ENCODE measurements around the gene CCDC93. TPM values are rescaled to one million over a fixed set of nuclear protein-coding genes. Genes with fewer than 3 reads are reported as not detected.
A peak's percentile ranks its signal among the peaks of the same experiment; 100 is the strongest.

CCDC93 gene
- total RNA-seq, 2 donors from 2014 or later, result 33.5 to 37.8 TPM

DNA sequence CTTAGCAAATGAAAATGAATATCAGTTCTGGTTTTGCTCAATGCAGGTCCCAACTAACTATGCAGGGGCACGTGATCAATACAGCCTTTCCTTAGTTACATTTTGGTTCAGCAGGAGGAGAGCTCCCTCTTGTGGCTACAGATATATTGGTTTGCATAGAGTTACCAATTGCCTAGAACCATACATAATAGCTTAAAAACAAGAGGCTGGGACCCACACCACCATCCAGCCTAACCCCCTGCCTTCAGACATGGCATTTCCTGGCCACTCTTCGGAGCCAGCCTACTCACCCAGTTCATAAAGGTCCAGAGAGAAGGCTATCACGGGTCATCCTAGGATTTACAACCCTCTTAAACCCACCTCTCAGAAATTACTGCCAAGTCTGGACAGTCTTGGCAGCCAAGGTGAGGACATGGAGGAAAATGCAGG lies 10.5 kb downstream of the CCDC93 start:
- TF ChIP-seq, protein P1, sequence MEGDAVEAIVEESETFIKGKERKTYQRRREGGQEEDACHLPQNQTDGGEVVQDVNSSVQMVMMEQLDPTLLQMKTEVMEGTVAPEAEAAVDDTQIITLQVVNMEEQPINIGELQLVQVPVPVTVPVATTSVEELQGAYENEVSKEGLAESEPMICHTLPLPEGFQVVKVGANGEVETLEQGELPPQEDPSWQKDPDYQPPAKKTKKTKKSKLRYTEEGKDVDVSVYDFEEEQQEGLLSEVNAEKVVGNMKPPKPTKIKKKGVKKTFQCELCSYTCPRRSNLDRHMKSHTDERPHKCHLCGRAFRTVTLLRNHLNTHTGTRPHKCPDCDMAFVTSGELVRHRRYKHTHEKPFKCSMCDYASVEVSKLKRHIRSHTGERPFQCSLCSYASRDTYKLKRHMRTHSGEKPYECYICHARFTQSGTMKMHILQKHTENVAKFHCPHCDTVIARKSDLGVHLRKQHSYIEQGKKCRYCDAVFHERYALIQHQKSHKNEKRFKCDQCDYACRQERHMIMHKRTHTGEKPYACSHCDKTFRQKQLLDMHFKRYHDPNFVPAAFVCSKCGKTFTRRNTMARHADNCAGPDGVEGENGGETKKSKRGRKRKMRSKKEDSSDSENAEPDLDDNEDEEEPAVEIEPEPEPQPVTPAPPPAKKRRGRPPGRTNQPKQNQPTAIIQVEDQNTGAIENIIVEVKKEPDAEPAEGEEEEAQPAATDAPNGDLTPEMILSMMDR (IDR thresholded peaks at IDR 0.05), result peak; percentile 80
- no peak overlapping the region for H3K9ac ChIP-seq (ENCODE audit: low read depth in 2 of 2, low read length in 2 of 2)
- H3K36me3 ChIP-seq, result peaks cover 17% of the 10 kb centered on the region
- peak; percentile 72 for DNase-seq
- H3K9me3 ChIP-seq, result no peaks in the 10 kb centered on the region
- H3K27me3 ChIP-seq, result no peaks in the 10 kb centered on the region
- no peak overlapping the region for H3K4me3 ChIP-seq
- H3K4me1 ChIP-seq, result no peaks in the 10 kb centered on the region
- intact Hi-C loops (cut with DNase I), result loop anchor here (2.0 to 5.0 kb wide), 2 partner anchors 167 to 191 kb away; partner anchors contain the start of gene DDX18
- no peak overlapping the region for H3K27ac ChIP-seq

DNA sequence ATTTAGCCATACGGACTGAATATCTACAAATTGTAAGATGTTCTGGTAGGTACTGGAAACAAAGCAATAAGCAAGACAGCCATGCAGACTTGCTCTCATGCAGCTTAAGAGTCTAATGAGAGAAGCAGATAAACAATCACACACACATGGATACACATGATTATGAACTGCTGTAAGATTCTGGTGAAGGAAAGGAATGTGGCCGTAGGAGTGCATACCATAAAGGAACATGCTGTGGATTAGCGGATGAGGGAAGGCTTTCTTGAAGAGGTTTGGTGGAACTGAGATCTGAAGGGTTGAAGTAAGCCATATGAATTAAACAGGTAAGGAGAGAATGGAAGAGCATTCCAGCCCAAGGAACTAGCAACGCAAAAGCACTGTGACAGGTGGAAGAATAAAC lies 13.8 kb downstream of the CCDC93 start:
- peaks cover 8% of the 10 kb centered on the region for H3K36me3 ChIP-seq
- no peak overlapping the region for H3K27ac ChIP-seq
- H3K9me3 ChIP-seq, result no peaks in the 10 kb centered on the region
- intact Hi-C loops (cut with DNase I), result loop anchor here (5.0 kb wide), 1 partner anchor 188 kb away; the partner anchor contains the start of gene DDX18
- no peaks in the 10 kb centered on the region for H3K4me1 ChIP-seq
- H3K27me3 ChIP-seq, result no peaks in the 10 kb centered on the region
- no peak for DNase-seq
- no peak overlapping the region for H3K9ac ChIP-seq (ENCODE audit: low read depth in 2 of 2, low read length in 2 of 2)
- H3K4me3 ChIP-seq, result no peak overlapping the region
- TF ChIP-seq, protein P1 (IDR thresholded peaks at IDR 0.05), result no peak

DNA sequence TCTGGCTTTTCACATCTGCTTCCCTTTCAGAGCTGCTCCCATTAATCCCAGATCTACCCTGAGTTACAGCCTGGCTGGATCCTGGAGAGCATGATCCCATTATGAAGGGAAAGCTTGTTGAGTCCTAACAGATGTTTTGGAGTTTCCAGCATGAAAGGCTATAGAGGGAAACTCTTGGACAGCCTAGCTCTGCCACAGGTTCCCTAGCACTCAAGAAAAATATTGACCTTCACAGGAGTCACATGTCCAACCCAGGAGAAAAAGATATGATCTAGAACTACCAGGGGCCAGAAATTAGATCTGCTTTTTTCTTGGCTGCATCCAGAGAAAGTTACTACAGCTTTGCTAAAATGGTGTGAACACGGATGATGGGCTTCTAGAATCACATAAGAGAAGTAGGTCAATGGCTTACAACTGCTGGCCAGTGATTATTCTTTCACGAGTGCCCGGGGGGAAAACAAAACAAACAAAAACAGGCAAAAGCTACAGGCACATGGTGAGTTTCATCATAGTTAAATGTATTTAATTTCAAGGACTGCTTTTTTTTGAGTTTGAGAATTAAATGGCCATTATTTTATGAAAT lies 15.9 kb downstream of the CCDC93 start:
- H3K9me3 ChIP-seq, result no peaks in the 10 kb centered on the region
- H3K36me3 ChIP-seq, result peaks cover 8% of the 10 kb centered on the region
- H3K27me3 ChIP-seq, result no peaks in the 10 kb centered on the region
- intact Hi-C loops (cut with DNase I), result loop anchor here (10.0 kb wide), 1 partner anchor 53 kb away; no protein-coding TSS in a partner anchor
- no peak overlapping the region for H3K27ac ChIP-seq
- no peak for DNase-seq
- H3K4me1 ChIP-seq, result no peaks in the 10 kb centered on the region
- TF ChIP-seq, protein P1 (IDR thresholded peaks at IDR 0.05), result no peak
- H3K9ac ChIP-seq (ENCODE audit: low read depth in 2 of 2, low read length in 2 of 2), result no peak overlapping the region
- H3K4me3 ChIP-seq, result no peak overlapping the region

DNA sequence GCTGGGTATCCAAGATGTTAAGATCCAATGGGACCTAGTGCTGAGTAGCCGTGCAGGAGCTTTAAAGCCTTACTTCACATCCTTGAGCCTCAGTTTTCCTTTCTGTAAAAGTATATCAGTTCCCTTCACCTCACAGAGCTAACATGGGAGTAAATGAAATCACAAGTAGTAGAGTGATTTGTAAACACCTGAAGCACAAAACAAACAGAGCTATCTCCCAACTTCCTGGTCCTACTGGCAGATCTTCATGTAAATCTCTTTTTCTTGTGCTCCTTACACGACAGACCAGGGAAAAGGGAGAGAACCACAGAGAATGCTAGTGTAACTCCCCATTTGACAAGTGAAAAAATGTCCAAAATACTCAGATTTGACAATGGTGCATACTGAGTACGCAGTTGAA lies 17.3 kb downstream of the CCDC93 start:
- DNase-seq, result no peak
- TF ChIP-seq, protein P1 (IDR thresholded peaks at IDR 0.05), result no peak
- Histone ChIP-seq H3K27me3 (no peaks in the 10 kb centered on the region), H3K36me3 (peaks cover 12% of the 10 kb centered on the region), H3K4me3 (no peak overlapping the region), H3K4me1 (no peaks in the 10 kb centered on the region), H3K9me3 (no peaks in the 10 kb centered on the region), H3K9ac (ENCODE audit: low read depth in 2 of 2, low read length in 2 of 2) (no peak overlapping the region), H3K27ac (no peak overlapping the region)
- intact Hi-C loops (cut with DNase I), result loop anchor here (10.0 kb wide), 1 partner anchor 52 kb away; no protein-coding TSS in a partner anchor

DNA sequence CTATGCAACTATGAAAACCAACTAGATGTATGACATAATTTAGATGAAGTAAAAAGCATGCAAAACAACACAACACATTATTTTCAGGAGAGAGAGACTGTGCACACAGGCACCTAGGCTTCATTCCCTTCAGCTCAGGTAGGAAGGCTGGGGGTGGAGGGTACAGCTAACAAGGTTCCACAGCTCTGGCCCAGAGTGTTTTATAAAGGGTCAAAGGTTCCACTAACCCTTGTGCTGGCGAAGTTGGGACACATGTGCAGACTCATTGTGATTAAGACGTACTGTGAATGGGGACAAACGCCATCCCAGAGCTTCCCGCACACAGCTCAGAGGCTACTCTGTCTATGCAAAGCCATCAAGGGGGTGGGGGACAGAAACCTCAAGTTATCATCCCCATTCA lies 19.1 kb downstream of the CCDC93 start:
- intact Hi-C loops (cut with DNase I), result loop anchor here (10.0 kb wide), 1 partner anchor 50 kb away; no protein-coding TSS in a partner anchor
- TF ChIP-seq, protein P1 (IDR thresholded peaks at IDR 0.05), result no peak
- H3K9me3 ChIP-seq, result no peaks in the 10 kb centered on the region
- no peak overlapping the region for H3K9ac ChIP-seq (ENCODE audit: low read depth in 2 of 2, low read length in 2 of 2)
- no peaks in the 10 kb centered on the region for H3K4me1 ChIP-seq
- H3K36me3 ChIP-seq, result peaks cover 4% of the 10 kb centered on the region
- H3K27me3 ChIP-seq, result no peaks in the 10 kb centered on the region
- no peak overlapping the region for H3K4me3 ChIP-seq
- no peak overlapping the region for H3K27ac ChIP-seq
- no peak for DNase-seq

Measured in colonic mucosa (tissue), 4 donors.